T-helper 2 cell treated with Interferon-gamma antibody and Interleukin-4, amounts not matched to agents 100 ng/mL and 5 ng/mL, for 36 hours (primary cell): ENCODE data around the gene CRYBA2. TPM values are rescaled to one million over a fixed set of nuclear protein-coding genes. Genes with fewer than 3 reads are reported as not detected.

Experiments used
- intact Hi-C: fragments of 100-400 bp; cut with micrococcal nuclease; formaldehyde crosslinking; loops from one replicate; pipeline ENCODE4 v1.15.1; 2023
- total RNA-seq: library from RNA; stranded (reverse); gene quantifications from 2 replicates; pipeline ENCODE4 v1.2.3, GENCODE V29; 2022

CRYBA2 gene
- total RNA-seq, 1 donor from 2014 or later = not detected

DNA sequence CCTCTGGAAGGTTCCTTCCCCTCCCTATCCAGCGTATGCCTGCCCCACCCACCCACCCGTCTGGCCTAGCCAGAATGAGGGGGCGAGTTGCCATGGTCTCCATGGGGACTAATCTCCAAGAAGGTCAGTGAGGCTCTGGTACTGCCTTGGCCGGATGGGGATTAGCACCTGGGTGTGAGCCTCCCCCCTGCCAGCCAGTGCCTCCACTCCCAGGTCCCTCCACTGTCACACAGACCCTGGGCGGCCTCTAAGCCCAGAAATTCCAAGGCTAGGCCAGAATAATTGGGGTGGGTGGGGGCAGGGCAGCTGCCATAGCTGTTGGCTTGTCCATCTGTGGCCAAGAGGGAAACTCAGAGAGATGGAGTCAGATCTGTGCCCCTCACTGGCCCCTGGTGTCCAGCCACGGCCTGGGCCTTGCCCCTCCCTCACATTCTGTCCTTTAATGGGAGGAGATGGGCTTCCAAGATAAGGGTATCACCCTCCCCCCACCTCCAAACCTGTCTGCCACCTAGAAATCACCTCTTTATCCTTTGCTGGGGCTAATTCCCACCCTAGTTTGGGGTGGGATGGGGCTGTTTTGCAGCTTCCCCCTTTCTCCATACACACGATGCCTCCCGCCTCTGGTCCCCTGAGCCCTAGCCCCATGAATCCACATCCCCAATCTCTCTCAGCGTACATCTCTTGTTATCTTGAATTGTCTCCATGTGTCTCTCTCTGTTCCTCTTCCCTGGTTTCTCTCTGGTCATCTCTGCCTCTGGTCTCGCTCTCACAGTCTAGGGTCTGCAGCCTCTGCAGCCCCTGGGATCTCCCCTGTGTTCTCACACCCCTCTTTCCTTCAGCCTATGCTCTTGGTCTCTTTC lies 6.0 kb upstream of the CRYBA2 start:
- intact Hi-C loops = loop anchor here (5.0 kb wide), 1 partner anchor 58 kb away; no protein-coding TSS in a partner anchor

DNA sequence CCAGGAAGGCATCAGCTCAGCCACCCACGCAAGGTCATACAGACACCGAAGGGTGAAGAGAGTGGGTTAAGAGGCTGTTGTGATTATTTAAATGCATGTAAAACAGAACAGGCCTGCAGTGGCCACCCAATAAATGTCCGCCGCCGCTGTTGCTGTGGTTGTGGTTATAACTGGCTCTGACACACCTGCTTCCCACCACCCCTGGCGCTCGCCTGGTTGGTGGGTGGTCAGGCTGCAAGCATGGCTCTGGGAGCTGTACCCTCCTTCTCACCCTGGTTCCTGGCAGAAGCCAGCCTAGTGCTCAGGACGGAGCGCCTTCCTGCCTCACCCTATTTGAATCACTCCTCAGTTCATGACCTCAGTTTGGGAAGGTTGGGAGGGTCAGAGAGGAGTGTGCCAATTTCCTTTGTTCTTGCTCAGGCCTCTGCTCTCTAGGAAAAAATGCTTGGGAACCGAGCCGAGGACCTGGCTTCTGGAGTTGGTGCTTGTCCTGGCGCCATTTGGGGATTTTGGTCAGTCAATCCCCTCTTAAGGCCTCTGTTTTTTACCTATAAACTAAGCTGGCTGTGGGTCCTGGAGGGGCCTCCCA lies 5.3 kb upstream of the CRYBA2 start:
- intact Hi-C loops = loop anchor here (5.0 kb wide), 1 partner anchor 59 kb away; no protein-coding TSS in a partner anchor

DNA sequence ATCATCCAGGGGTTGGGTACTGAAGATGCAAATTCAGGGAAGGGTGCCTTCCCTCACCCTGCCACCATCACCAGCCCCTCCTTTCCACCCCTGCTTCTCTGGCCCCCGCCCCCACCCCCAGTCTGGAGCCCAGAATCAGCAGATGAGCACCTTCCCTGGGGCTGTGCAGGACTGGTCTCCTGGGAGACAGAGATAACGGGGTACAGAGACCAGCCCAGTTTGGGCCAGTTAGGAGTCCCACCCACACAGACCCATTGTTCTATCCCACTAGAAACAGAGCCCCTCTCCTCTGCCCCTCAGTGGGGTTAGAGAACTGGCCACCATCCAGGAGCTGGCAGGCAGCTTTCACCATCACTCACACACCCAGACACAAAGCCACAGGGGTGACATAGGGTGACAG lies 4.5 kb upstream of the CRYBA2 start:
- intact Hi-C loops = loop anchor here (5.0 kb wide), 1 partner anchor 60 kb away; no protein-coding TSS in a partner anchor

DNA sequence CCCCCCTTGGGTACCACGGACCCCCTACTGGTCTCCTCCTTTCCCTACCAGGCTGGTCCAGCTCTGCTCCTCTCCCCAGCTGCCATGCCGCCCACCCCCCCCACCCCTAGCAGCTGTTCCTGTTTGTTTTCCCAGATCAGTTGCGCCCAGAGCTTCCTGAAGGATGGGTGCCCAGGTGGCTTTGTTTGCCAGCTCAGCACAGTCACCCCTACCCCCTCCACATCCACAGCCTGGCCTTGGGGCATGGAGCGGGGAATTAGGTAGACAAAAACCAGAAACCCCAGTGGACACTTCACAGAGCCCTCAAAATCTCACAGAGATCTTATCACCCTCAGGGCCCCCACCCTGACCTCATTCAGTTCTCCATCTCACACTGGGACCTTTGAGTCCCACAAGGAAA lies 3.7 kb upstream of the CRYBA2 start:
- intact Hi-C loops = loop anchor here (5.0 kb wide), 1 partner anchor 60 kb away; no protein-coding TSS in a partner anchor

DNA sequence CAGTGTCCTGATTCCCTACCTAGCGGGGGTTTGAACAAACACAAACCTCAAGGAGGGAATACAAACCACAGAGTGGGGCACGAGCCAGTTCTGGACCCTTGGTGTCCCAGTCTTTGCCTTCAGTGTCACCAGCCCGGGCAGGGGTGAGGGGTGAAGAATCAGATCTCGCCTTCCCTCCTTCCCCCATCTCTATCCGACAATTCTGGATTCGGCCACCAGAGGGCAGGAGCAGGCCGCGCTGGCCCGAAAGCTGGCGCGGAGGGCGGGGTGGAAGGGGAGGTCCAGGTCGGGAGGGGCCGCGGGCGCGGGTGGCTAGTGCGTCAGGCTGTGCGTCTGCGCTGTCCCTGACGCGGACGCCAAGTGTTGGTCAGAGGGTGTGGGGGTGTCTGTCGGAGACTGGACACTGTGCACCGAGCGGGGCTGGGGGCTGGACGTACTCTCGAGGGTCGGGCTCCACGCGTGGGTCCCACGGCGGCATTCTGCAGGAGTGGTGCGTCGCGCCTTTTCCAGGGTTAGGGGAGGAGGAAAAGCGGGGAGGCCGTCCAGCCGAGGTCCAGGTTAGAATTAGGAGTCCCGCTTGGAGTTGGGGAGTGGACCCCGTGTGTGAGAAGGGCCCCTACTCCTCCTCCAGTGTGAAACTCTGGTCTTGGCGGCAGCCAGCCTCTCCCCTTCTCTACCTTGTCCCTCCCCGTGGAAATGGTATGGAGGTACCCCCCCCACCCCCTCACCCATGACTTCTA lies 2.9 kb upstream of the CRYBA2 start:
- intact Hi-C loops = loop anchor here (2.0 to 5.0 kb wide), 2 partner anchors 15 to 61 kb away; no protein-coding TSS in a partner anchor

DNA sequence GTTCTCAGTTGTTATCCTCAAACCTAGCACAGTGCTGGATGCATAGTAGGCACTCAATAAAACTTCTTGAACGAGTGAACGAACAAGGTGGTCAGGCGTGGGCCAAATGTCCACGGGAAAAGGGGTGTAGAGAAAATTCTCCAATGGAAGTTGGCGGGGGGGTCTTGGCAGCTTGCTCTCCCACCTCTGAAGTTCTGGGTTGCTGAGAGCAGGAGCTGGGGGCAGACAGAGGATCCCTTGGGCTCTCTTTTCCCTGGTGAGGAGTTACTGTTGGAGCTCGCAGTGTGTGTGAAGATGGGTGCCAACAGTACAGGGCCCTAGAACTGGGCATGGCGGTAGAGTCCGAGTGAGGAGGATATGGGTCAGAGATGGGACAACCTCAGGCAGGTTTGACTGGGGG lies 2.3 kb upstream of the CRYBA2 start:
- intact Hi-C loops = loop anchor here (2.0 to 5.0 kb wide), 2 partner anchors 15 to 62 kb away; no protein-coding TSS in a partner anchor

DNA sequence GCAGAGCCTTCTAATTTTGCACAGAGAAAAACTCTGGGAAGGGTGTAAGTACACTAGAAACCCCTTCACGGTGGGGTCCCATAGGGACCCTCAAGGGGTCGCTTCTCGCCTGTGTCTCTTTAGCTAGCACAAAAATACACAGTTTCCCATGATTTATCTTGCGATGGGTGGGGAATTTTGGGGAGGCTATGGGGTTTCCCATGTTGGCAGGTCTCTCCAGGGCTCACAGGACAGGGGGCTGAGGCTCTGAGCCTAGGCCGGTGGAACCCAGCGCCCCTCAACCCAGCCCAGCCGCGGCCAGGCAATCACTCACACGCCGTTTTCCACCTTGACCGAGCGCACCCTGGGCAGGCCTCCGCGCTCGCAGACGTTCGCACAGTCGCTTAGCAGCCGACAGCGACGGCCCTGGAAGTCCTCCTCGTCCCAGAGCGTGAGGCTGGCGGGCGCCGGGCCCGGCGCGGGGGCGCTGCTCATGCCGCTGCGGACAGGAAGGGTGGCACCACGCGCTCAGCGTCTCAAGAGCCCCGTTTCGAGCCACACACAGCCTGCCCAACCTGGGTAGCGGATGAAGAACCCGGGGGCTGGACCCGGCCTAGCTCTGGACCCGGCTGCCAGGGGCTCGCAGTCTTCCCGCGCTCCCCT lies 398 bp downstream of the CRYBA2 start:
- intact Hi-C loops = no loop called here

DNA sequence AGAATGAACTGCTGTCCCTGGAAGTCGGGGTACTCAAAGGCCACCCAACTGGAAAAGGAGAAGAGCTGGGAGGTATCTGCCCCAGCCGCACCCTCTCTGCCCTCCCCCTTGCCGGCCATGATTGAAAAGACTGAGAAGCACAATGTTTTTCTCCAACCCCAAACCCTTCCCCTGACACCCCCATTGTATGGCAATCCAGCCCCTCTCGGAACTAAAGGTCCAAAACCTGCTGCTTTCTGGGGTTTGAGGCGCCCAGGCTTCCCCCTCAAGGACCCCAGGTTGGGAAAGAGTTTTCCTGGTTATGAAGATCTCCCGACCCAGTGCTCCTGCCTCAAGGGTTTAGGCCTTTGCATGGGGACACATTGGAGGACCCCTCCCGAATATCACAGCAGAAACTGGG lies 1.0 kb downstream of the CRYBA2 start:
- intact Hi-C loops = no loop called here

DNA sequence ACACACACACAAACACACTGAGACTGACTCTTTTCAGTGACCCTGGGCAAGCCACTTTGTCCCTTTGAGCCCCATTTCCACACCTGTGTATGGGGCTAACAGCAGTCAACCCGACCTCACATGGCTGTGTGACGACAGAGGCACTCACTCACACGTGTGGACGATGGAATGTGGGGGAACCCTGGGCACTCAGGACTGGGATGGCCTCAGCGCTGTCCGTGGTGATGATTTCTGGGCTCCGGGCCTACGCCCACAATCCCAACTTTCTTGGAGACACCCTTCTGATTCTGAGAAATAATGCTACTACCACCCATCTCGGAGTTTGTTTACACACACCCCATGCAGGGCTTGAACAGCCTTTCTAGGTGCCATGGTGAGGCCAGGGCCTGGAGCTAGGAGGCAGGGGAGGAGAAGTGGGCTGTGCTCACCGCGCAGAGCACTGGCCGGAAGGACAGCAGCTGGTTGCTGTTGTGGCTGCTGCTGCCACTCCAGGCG lies 1.5 kb downstream of the CRYBA2 start:
- intact Hi-C loops = no loop called here

DNA sequence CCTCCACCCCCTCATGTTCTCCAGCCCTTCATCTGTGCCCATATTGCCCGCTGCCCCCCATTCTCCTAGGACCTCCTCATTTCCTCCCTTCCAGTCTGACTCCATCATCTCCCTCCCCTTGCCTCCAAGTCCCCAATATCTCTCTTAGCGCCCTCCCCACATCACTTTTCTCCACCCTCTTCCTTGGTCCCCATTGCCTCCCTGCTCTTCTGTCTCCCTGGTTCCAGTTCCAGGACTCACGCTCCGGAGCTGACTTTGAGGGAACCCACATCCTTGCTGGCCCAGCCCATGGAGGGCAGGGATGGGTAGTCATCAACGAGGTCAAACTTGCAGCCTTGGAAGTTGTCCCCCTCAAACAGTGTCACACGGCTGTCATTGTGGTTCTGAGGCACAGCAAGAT lies 2.6 kb downstream of the CRYBA2 start:
- intact Hi-C loops = no loop called here

DNA sequence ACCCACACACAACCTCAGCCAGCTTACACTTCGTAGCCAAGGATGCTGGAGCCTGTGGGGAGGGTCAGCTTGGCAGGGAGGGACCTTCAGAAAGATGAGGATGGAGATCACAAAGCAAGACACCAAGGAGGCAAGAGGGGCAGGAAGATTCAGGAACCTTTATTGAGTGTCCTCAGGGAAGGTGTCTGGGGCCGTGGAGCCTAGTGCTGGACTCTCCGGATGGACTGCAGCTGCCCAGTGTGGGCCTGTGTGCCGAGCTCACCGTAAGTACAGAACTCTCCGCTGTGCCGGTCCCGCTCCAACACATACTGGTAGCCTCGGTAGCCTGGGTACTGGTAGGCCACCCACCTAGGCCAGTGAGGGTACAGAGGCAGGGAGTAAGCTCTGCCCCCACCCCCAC lies 3.2 kb downstream of the CRYBA2 start:
- intact Hi-C loops = no loop called here

DNA sequence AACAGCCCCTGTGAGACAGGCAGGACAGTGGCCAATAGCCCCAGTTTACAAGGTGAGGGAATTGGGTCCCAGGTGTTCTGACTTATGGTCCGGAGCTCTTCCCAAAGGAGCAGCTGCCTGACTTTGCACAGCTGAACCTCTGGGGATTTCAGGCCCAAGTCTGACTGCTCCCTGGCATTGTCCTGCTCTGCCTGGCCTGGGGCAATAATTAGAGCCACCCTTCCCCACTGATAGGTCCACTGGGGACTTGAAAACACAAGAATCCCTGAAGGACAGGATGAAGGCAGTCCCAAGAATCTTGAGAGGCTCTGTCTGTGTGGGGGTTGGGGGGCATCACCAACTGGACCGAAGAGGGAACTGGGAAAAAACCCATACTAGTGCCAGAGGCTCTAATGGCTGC lies 4.6 kb downstream of the CRYBA2 start:
- intact Hi-C loops = no loop called here

DNA sequence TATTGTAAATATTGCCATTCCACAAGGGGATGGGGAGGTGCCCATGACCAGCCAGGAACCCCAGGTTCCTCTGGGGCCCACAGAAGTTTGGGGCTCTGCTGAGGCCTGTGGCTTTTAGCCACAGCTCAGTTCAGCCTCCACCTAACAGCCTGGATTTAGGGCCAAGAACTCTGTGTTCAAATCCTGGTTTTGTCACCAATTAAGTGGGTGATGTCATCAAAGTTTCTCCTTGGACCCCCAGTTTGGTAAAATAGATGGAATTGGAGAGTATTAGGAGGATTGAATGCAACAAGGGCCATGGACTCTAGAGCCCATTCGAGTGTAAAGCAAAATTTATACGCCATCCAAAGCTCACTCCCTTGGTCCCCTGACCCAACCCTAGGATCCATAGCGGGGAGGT lies 5.1 kb downstream of the CRYBA2 start:
- intact Hi-C loops = no loop called here

DNA sequence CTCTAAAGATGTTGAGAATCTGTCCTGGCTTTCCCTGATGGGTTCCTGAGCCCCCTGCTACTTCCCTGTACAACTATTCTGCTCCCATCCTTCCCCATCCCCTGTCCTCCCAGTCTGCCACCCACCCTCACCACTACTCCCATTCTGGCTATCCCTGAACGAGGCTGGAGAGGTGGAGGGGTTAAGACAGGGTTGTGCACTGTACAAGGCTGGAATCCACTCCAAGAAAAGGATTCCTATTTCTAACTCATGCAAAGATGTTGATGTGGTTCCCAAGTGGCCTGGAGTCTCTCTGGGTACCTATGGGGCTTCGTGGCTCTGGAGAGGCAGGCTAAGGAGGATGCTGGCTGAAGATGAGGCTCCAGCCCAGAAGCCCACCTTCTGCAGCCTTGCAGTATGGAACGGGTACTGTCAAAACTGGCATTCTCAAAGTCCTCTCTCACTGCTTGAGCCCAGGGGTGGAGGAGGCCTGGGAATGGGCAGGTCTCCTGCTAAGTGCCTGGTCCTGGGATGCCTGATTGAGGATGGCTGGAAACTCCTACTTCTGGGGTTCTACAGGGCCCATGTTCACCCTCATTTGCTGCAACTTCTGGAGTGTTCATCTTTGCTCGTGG lies 7.0 kb downstream of the CRYBA2 start:
- intact Hi-C loops = no loop called here

DNA sequence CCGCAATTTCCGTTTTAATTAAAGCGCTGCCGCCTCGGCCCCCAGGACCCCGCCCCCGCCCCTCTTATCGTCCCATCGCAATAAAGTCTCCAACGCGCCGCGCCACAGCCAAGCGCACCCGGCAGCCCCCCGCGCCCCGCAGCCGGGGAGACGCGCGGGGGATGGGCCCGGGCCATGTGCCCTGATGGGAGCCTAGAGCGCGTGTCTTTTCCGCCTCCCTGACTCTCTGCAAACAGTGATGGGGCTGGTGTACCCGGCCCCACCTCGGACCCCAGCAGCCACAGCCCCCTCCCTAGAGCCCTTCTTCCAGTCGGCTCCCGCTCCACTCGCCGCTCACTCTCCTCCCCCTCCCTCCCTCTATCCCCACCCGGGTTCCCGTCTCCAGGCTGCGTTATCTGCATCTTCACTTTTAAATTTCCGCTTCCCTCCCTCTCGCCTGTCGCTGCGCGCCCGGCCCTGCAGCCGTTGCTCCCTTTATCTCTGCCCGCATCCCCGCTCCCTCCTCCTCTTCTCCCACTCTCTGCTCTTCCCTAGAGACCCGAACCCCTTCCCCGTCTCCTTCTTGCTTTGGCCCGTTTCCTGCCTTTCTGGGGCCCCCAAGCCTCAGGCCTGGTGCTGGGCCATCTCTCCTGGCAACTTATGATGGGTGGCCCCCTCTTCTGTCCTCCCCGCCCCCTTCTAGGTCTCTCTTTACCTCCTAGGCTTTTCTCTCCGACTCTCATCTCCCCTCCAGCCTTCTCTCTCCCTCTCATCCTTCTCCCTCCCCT lies 7.7 kb downstream of the CRYBA2 start:
- intact Hi-C loops = no loop called here

DNA sequence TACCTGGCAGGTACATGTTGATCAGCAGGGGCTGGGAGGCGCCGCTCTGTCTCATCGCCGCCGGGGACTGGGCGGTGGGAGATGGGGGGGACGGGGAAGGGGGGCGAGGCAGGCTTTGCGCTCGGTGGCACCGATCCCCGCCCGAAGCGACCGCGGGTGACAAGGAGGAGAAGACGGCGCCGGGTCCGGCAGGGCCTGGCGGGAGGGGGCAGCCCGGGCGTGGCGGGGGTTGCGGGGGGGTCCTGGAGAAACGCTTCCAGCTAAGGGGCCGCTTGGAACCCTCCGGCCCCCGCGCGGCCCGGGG lies 8.2 kb downstream of the CRYBA2 start, which contains the start of gene FEV:
Gene FEV (minus strand): TSS at position 164 of the 304 bp plus-strand sequence. CDS start 109 bp downstream, at position 55.
- intact Hi-C loops = no loop called here

DNA sequence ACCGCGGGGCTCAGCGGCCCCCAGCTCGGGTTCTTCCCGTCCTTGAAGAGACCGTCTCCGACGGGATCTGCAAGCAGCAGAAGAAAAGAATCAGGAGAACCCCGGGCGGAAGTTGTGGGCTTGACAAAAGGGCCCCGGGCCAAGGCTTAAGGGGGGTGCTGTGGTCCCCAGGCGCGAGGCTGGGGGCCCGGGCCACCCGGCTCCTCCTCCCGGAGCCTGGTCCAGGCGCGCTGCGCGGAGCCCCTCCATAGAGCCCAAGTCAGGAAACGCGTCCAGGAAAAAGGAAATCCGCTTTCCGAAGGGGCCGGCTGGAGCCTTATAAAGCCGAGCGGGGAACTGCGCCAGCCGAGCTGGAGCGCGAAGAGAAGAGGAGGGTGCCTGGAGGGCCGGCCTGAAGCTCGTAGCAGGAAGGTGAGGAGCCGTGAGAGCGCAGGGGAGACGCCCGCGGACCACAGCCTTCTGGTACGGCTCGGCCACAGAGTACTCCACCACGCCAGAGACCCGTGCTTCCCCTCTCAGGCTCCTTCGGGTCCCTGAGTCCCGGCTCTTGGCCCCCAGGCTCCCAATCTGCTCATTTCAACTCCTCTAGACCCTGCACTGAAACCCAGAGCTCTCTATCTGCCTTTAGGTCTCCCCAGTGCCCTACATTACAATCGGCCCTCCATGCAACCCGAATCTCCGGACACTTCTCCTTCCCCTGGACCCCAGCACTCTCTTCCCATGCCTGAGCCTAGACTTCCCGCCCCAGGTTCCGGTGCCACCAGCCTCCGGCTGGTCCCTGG lies 8.8 kb downstream of the CRYBA2 start:
- intact Hi-C loops = loop anchor here (5.0 kb wide), 2 partner anchors 73 to 107 kb away; no protein-coding TSS in a partner anchor

DNA sequence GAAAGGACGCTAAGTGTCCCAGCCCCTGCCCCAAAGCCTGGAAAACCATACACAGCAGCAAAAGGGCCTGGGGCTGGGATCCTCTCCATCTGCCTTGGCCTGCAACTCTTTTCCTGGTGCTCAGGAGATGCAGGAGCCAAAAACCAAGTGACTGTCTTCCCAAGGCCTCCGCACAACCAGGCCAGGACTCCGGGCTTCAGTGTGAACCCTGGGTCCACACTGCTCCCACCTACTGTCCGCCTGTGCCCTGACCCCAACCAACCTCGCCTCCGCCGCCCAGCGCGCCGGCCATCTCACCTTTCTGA lies 9.3 kb downstream of the CRYBA2 start:
- intact Hi-C loops = loop anchor here (5.0 kb wide), 2 partner anchors 73 to 107 kb away; no protein-coding TSS in a partner anchor

DNA sequence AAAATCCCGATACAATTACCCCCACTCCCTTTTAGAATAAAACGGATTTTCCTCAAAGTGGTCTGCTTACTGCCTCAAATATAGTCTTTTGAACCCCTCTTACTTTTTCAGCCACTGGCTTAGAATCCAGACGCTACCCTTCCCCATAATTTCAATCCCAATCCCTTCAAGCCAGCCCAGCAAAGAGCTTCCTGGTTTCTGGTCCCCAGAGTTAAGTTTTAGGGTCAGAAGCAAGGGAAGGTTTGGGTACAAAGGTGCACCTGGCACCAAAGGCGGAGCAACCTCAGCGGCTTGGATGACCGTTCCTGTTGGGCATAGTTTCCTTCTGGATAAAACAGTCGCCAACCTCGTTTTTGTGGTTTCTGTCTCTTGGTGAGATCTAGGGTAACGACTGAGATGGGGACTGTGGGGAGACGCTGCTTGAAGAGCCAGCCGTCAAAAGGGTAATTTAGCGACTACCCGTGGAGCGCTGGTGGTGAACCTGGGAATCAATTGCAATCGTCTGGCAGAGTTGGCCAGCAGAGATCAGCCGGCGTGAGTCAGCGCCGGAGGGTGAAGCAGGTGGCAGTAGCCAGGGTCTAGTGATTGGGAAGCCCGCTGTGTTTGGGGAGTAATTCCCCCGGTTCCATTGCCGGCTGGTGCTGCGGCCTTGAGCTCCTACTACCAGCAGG lies 9.8 kb downstream of the CRYBA2 start:
- intact Hi-C loops = loop anchor here (5.0 kb wide), 2 partner anchors 74 to 106 kb away; no protein-coding TSS in a partner anchor
